Measurements from ENCODE around the gene FAM117A. TPM values are rescaled to one million over a fixed set of nuclear protein-coding genes. Genes with fewer than 3 reads are reported as not detected.

FAM117A gene
- total RNA-seq, 2 donors from 2014 or later: 22.4 to 36.4 TPM

GRCh38 chr17:49723423-49723822 is 40.5 kb downstream of the FAM117A start:
- no peaks in the 10 kb centered on the region for H3K27me3 Mint-ChIP-seq
- no peak overlapping the region for H3K4me3 Mint-ChIP-seq
- DNase-seq (ENCODE audit: low spot score): peak; percentile 44
- H3K27ac Mint-ChIP-seq: peak overlapping the region in 1 of 2 donors; percentile 47
- peaks cover 4% of the 10 kb centered on the region for H3K9me3 Mint-ChIP-seq
- peaks cover 12 to 26% of the 10 kb centered on the region in 2 donors for H3K4me1 Mint-ChIP-seq (ENCODE audit: low read depth in 2 of 2)
- ATAC-seq: no peak
- peaks cover 13% of the 10 kb centered on the region for H3K36me3 Mint-ChIP-seq

DNA sequence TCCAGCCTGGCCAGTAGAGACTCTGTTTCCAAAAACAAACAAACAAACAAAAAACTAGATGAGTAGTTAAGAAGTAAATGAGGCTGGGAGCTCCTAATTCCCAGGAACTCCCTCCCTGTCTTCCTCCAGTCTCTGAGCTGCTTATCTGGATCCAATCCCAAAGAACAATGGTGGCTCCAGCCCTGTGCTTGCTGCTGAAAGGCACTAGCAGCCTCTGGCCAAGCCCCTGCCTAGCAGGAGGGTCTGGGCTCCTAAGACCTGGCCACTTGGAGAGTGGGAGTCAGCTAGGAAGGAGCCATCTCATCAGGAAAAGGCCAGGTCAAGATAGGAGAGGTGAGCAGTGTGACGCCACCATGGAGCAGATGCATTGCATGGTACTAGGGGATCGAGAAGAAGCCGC is 41.9 kb downstream of the FAM117A start:
- Mint-ChIP-seq H3K4me1 (ENCODE audit: low read depth in 2 of 2) (peaks cover 20 to 30% of the 10 kb centered on the region in 2 donors), H3K9me3 (peaks cover 4% of the 10 kb centered on the region), H3K27ac (peak overlapping the region; percentile 47 to 54), H3K36me3 (peaks cover 21% of the 10 kb centered on the region), H3K4me3 (no peak overlapping the region), H3K27me3 (no peaks in the 10 kb centered on the region)
- DNase-seq (ENCODE audit: low spot score) (peak; percentile 41), ATAC-seq (no peak)

DNA sequence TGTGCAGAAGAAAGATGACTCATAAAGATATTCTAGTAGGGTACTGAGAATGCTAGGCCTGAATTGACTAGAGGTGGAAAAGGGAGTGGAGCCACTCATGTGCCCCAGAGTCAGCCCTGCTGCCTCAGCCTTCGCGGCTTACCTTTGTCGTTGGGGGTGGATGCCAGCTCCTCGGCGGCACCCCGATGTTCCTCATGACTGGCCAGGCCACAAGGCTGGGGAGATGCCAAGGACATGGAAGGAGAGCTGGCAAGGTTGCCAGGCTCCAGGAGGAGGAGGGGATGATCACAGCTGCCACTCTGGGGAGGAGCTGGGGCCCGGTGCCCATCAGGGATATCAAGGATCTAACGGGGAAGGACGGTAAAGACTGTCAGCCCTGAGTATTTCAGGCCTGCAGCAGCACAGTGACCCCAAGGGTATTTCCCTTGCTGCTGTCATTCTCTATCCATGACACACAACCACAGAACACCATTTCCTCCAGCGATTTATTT is 46.5 kb downstream of the FAM117A start:
- peak overlapping the region; percentile 98 for H3K27ac Mint-ChIP-seq
- peak overlapping the region; percentile 85 for H3K4me3 Mint-ChIP-seq
- no peaks in the 10 kb centered on the region for H3K9me3 Mint-ChIP-seq
- no peaks in the 10 kb centered on the region for H3K27me3 Mint-ChIP-seq
- DNase-seq (ENCODE audit: low spot score) (no peak), ATAC-seq (peak; percentile 52 to 76)
- H3K4me1 Mint-ChIP-seq (ENCODE audit: low read depth in 2 of 2): peaks cover 47 to 48% of the 10 kb centered on the region in 2 donors
- H3K36me3 Mint-ChIP-seq: peaks cover 31% of the 10 kb centered on the region

GRCh38 chr17:49716668-49717364 is 47.1 kb downstream of the FAM117A start:
- Mint-ChIP-seq H3K27me3 (no peaks in the 10 kb centered on the region), H3K9me3 (no peaks in the 10 kb centered on the region), H3K4me3 (peak overlapping the region; percentile 85), H3K36me3 (peaks cover 31% of the 10 kb centered on the region), H3K27ac (peak overlapping the region; percentile 98), H3K4me1 (ENCODE audit: low read depth in 2 of 2) (peaks cover 48 to 49% of the 10 kb centered on the region in 2 donors)
- DNase-seq (ENCODE audit: low spot score) (no peak), ATAC-seq (peak in 1 of 2 donors; percentile 22)

DNA sequence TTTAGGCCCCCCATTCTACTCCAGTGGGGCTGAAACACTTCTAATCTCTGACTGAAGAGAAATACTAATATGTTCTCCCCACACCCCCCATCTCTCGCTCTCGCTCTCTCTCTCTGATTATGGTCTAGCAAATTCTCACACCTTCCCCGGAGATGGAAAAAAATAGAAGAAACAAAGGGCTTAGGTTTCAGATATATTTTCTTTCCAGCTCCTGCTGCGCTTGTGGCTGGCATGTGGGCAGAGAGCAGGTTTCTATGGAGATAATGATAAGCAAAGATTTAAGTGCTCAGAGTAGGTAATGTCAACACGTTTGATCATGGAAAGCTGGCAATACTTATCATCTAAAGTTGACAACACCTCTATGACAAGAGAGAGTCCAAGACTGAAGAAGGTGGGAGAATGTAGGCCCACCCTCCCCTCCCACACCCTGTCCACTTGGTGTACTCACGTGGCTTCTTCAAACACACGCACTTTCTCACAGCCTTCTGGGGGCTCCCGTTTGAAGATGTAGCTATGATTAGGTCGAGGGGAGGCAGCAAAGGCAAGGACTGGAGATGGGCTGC is 48.1 kb downstream of the FAM117A start:
- H3K27me3 Mint-ChIP-seq: no peaks in the 10 kb centered on the region
- peak; percentile 65 for DNase-seq (ENCODE audit: low spot score)
- ATAC-seq: peak; percentile 41 to 62
- H3K9me3 Mint-ChIP-seq: no peaks in the 10 kb centered on the region
- peak overlapping the region; percentile 85 for H3K4me3 Mint-ChIP-seq
- peak overlapping the region; percentile 98 for H3K27ac Mint-ChIP-seq
- H3K4me1 Mint-ChIP-seq (ENCODE audit: low read depth in 2 of 2): peaks cover 48 to 54% of the 10 kb centered on the region in 2 donors
- H3K36me3 Mint-ChIP-seq: peaks cover 32% of the 10 kb centered on the region

GRCh38 chr17:49715216-49715615 is 48.7 kb downstream of the FAM117A start:
- H3K4me3 Mint-ChIP-seq: peak overlapping the region; percentile 85
- H3K4me1 Mint-ChIP-seq (ENCODE audit: low read depth in 2 of 2): peaks cover 48 to 54% of the 10 kb centered on the region in 2 donors
- peak overlapping the region; percentile 98 for H3K27ac Mint-ChIP-seq
- H3K27me3 Mint-ChIP-seq: no peaks in the 10 kb centered on the region
- ATAC-seq: peak; percentile 85 to 90
- no peaks in the 10 kb centered on the region for H3K9me3 Mint-ChIP-seq
- H3K36me3 Mint-ChIP-seq: peaks cover 32% of the 10 kb centered on the region
- DNase-seq (ENCODE audit: low spot score): peak; percentile 77

- ATAC-seq: peak in 1 of 2 donors; percentile 5
- H3K27ac Mint-ChIP-seq: peak overlapping the region; percentile 95 to 96
- H3K4me3 Mint-ChIP-seq: peak overlapping the region; percentile 97
- no peaks in the 10 kb centered on the region for H3K27me3 Mint-ChIP-seq
- peaks cover 52 to 53% of the 10 kb centered on the region in 2 donors for H3K4me1 Mint-ChIP-seq (ENCODE audit: low read depth in 2 of 2)
- peak; percentile 22 for DNase-seq (ENCODE audit: low spot score)
- peaks cover 23% of the 10 kb centered on the region for H3K36me3 Mint-ChIP-seq
- no peaks in the 10 kb centered on the region for H3K9me3 Mint-ChIP-seq
Observed at GRCh38 chr17:49708515-49709183, 55.3 kb downstream of the FAM117A start.

GRCh38 chr17:49707608-49708514 is 56.1 kb downstream of the FAM117A start, which contains the start of gene SLC35B1:
Gene SLC35B1, minus strand, starts transcription at chr17:49707964. Its CDS starts 131 bp downstream, at chr17:49707833.
- ATAC-seq (peak; percentile 100), DNase-seq (ENCODE audit: low spot score) (peak; percentile 99)
- Mint-ChIP-seq H3K27ac (peak within 1 kb of the TSS; percentile 95 to 96), H3K4me1 (ENCODE audit: low read depth in 2 of 2) (peaks cover 49 to 50% of the 10 kb centered on the region in 2 donors), H3K27me3 (no peaks in the 10 kb centered on the region), H3K4me3 (peak within 1 kb of the TSS; percentile 97), H3K9me3 (no peaks in the 10 kb centered on the region), H3K36me3 (peaks cover 21% of the 10 kb centered on the region)

DNA sequence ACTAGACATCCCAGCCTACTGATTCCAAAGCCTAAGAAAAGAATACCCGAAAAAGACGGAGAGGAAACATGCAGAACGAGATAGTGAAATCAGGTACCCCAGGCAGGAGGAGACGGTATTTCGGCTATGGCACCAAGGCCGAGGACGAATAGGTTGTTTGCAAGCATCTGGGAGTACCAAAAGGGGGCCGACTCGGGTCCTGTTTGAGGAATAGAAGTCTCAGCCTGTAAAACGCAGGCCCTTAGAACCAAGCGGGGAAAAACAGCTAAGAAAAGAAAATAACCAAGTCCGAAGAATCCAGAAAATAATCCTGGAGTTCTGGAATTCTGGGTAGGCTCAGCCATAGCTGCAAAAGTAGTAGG is 56.7 kb downstream of the FAM117A start:
- DNase-seq (ENCODE audit: low spot score): no peak
- H3K36me3 Mint-ChIP-seq: peaks cover 21% of the 10 kb centered on the region

GRCh38 chr17:49705254-49705653 is 58.7 kb downstream of the FAM117A start:
- H3K27ac Mint-ChIP-seq: peak overlapping the region in 1 of 2 donors; percentile 96
- H3K9me3 Mint-ChIP-seq: no peaks in the 10 kb centered on the region
- H3K27me3 Mint-ChIP-seq: no peaks in the 10 kb centered on the region
- H3K4me1 Mint-ChIP-seq (ENCODE audit: low read depth in 2 of 2): peaks cover 41 to 49% of the 10 kb centered on the region in 2 donors
- peaks cover 22% of the 10 kb centered on the region for H3K36me3 Mint-ChIP-seq
- DNase-seq (ENCODE audit: low spot score) (no peak), ATAC-seq (no peak)
- peak overlapping the region; percentile 97 for H3K4me3 Mint-ChIP-seq

More for the DNA sequence above, 56.7 kb downstream of the FAM117A start:
- Mint-ChIP-seq H3K27me3 (no peaks in the 10 kb centered on the region), H3K4me3 (peak overlapping the region; percentile 97), H3K4me1 (ENCODE audit: low read depth in 2 of 2) (peaks cover 47 to 49% of the 10 kb centered on the region in 2 donors), H3K9me3 (no peaks in the 10 kb centered on the region), H3K27ac (peak overlapping the region; percentile 95 to 96)
- no peak for ATAC-seq

DNA sequence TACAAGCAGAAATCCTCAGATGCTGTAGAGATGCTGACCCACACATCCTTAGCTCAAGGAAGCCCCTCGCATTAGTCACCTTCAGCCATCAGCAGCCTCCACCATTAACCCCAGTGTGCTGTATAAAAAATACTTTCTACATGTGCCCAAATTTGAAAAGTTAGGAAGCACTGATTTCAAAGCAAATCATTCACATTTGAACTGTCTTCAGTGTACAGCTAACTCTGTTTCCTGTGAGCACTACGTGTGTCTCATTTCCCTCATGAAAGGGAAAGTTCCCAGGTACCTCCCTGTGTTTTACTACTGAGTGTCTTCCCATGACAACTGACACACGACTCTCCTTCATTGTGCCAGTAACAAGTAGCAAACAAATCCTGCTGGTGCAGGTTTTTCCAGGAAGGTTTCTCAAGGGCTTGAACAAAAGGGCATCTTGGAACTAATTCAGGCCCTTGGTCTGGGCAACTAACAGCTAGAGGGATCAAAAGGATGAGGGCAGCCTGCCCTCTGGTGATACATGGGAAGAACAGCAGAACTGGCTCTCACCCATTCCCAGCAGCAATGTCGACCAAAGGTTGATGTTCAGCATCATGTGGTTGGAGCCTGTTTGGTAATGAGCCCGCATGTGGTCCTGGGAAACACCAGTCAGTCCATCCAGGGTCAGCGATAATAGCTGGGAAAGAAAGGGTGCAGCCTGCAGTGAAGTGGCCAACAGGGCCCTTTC is 60.2 kb downstream of the FAM117A start:
- Mint-ChIP-seq H3K27ac (no peak overlapping the region), H3K9me3 (no peaks in the 10 kb centered on the region), H3K27me3 (no peaks in the 10 kb centered on the region), H3K4me3 (no peak overlapping the region), H3K4me1 (ENCODE audit: low read depth in 2 of 2) (peaks cover 32 to 35% of the 10 kb centered on the region in 2 donors), H3K36me3 (peaks cover 28% of the 10 kb centered on the region)
- ATAC-seq (no peak), DNase-seq (ENCODE audit: low spot score) (no peak)

GRCh38 chr17:49700960-49701359 is 63.0 kb downstream of the FAM117A start:
- Mint-ChIP-seq H3K36me3 (peaks cover 21% of the 10 kb centered on the region), H3K9me3 (no peaks in the 10 kb centered on the region), H3K27me3 (no peaks in the 10 kb centered on the region), H3K4me3 (no peak overlapping the region), H3K27ac (peak overlapping the region in 1 of 2 donors; percentile 29), H3K4me1 (ENCODE audit: low read depth in 2 of 2) (peaks cover 22% of the 10 kb centered on the region in 2 donors)
- no peak for ATAC-seq
- no peak for DNase-seq (ENCODE audit: low spot score)
